ENCODE data around the gene OVAAL. TPM values are rescaled to one million over a fixed set of nuclear protein-coding genes. Genes with fewer than 3 reads are reported as not detected.

OVAAL gene
- total RNA-seq, result not detected in 2 replicates

GRCh38 chr1:180558664-180559063 lies at the start of gene OVAAL:
OVAAL (plus strand) TSS chr1:180558964.

Other genes with a start within 250 kb of the OVAAL start
- 57.4 and 70.3 TPM in 2 replicates for gene ACBD6, start 56.4 kb upstream of the OVAAL start, total RNA-seq
- gene XPR1, start 73.1 kb downstream of the OVAAL start, total RNA-seq, result 27.5 and 47.5 TPM in 2 replicates